Stomach (tissue), 4 donors: ENCODE data around the gene SH2D7.
A peak's percentile ranks its signal among the peaks of the same experiment; 100 is the strongest.

Source experiments
- EP300 ChIP-seq: sonication (generic); formaldehyde crosslinking; IDR thresholded peaks from one replicate; pipeline ENCODE4 v1.6.1; 2017; ENCODE audit warnings: antibody characterized with exemption
- POLR2A ChIP-seq, 4 donors: fragments of 450-650 bp; IDR thresholded peaks; one replicate each; pipeline ENCODE4 v1.6.1; 2016; ENCODE audit warnings: antibody characterized with exemption in 4 of 4, control low read depth in 2 of 4, mild to moderate bottlenecking in 1 of 4, moderate library complexity in 1 of 4
- TF ChIP-seq, protein P1 (sequence below), 7 experiments: fragments of 450-650 bp in 4 of 7; fragments of 200-600 bp in 3 of 7; sonication (generic) in 3 of 7; IDR thresholded peaks; one replicate each; pipeline ENCODE4 v1.5.1; 2016 to 2019; ENCODE audit warnings: antibody characterized with exemption in 7 of 7, control low read depth in 2 of 7, mild to moderate bottlenecking in 1 of 7

DNA sequence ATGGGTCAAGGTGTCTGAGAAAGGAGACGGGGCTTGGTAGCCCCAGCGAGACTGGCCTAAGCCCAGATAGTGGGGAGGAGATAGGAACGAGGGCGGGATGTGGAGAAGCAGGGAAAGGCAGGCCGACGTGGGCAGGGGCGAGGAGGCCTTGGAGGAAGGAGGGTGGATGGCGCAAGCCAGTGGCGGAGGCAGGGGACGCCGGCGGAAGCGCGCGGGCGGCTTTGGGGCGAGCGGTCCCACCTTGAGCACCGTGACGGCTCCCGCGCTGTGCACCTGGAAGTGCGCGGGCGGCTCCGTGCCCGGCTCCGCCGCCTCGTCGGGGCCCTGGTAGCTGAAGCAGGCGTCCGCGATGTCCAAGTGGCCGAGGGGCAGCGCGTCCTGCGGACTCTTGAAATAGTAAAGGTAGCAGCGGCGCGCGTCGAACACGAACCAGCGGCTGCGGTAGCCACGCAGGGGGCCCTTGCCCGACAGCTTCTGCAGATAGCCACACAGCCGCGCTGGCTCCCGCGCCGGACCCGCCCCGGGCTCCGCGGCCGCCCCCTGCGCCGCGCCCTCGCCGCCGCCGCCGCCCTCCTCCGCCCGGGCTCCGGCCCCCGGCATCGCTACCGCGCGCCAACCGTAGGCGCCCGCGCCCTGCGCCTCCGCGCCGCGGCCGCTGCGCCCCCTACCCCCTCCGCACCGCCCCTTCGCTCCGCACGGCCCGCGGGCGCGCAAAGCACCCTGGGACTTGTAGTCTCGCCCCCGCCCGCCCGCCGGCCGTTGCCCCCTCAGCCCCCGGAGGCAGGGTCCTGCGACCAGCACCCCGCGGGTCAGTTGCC lies 15.1 kb upstream of the SH2D7 start, which contains the start of gene TBC1D2B:
- TF ChIP-seq, protein P1, sequence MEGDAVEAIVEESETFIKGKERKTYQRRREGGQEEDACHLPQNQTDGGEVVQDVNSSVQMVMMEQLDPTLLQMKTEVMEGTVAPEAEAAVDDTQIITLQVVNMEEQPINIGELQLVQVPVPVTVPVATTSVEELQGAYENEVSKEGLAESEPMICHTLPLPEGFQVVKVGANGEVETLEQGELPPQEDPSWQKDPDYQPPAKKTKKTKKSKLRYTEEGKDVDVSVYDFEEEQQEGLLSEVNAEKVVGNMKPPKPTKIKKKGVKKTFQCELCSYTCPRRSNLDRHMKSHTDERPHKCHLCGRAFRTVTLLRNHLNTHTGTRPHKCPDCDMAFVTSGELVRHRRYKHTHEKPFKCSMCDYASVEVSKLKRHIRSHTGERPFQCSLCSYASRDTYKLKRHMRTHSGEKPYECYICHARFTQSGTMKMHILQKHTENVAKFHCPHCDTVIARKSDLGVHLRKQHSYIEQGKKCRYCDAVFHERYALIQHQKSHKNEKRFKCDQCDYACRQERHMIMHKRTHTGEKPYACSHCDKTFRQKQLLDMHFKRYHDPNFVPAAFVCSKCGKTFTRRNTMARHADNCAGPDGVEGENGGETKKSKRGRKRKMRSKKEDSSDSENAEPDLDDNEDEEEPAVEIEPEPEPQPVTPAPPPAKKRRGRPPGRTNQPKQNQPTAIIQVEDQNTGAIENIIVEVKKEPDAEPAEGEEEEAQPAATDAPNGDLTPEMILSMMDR (IDR thresholded peaks at IDR 0.05) = peak in 1 of 7 experiments; percentile 24
- TF ChIP-seq POLR2A (IDR thresholded peaks at IDR 0.05) (no peak), EP300 (no peak)
